ENCODE measurements around the gene STXBP1. TPM values are rescaled to one million over a fixed set of nuclear protein-coding genes. Genes with fewer than 3 reads are reported as not detected.

Gene STXBP1
- total and polyA plus RNA-seq, 2 of the 13 experiments (the other 11 are each of a cell fraction or from before 2014, with no cell fraction given): 2.9 TPM

- no peak for TF ChIP-seq FUBP1 (CRISPR knock-in tag; IDR thresholded peaks at IDR 0.05; ENCODE audit: borderline replicate concordance)
- peak; percentile 42; the same call in 1 of the 2 replicates for TF ChIP-seq KMT2B (CRISPR knock-in tag; IDR thresholded peaks at IDR 0.05)
- peak; percentile 100 for TF ChIP-seq YY1 (IDR thresholded peaks at IDR 0.05; ENCODE audit: insufficient read depth, insufficient replicate concordance, low read depth, low read length)
- TF ChIP-seq THAP9 (CRISPR knock-in tag; IDR thresholded peaks at IDR 0.05; ENCODE audit: borderline replicate concordance): peak; percentile 95
- peak; percentile 98 for TF ChIP-seq HMGXB3 (CRISPR knock-in tag; IDR thresholded peaks at IDR 0.05; ENCODE audit: borderline replicate concordance)
- TF ChIP-seq TBP (CRISPR knock-in tag; IDR thresholded peaks at IDR 0.05): no peak
- TF ChIP-seq ZNF367 (CRISPR knock-in tag; IDR thresholded peaks at IDR 0.05; ENCODE audit: borderline replicate concordance): 0 out of 2 replicates have a peak, but pooled peaks have one; percentile 12
- TF ChIP-seq ZKSCAN5 (CRISPR knock-in tag; IDR thresholded peaks at IDR 0.05): no peak
- TF ChIP-seq NONO (IDR thresholded peaks at IDR 0.05): no peak
- peak; percentile 69; the same call in 1 of the 2 replicates for TF ChIP-seq NONO (CRISPR knock-in tag; conservative IDR thresholded peaks at IDR 0.05)
- TF ChIP-seq RFX5 (IDR thresholded peaks at IDR 0.05; ENCODE audit: low read depth, low read length): peak; percentile 81; the same call in 1 of the 2 replicates
- no peak for TF ChIP-seq KLF15 (CRISPR knock-in tag; IDR thresholded peaks at IDR 0.05; ENCODE audit: borderline replicate concordance)
- peak; percentile 75 for TF ChIP-seq RFX3 (CRISPR knock-in tag; IDR thresholded peaks at IDR 0.05)
- TF ChIP-seq ZNF572 (CRISPR knock-in tag; IDR thresholded peaks at IDR 0.05): no peak
- TF ChIP-seq MTERF4 (CRISPR knock-in tag; IDR thresholded peaks at IDR 0.05): 0 out of 2 replicates have a peak, but pooled peaks have one; percentile 36
- no peak for TF ChIP-seq ZNF816 (CRISPR knock-in tag; IDR thresholded peaks at IDR 0.05; ENCODE audit: borderline replicate concordance)
- TF ChIP-seq KDM5B (CRISPR knock-in tag; IDR thresholded peaks at IDR 0.05; ENCODE audit: borderline replicate concordance): peak; percentile 33; the same call in 1 of the 2 replicates
- no peak for TF ChIP-seq SMARCE1 (IDR thresholded peaks at IDR 0.05; ENCODE audit: borderline replicate concordance)
Observed at GRCh38 chr9:127715470-127716337, 103.6 kb downstream of the STXBP1 start, which contains the start of the genes PTRH1 and TTC16 (continued).

Data from HepG2 (cell line).